Suprapubic skin (tissue), 4 donors: Measurements from ENCODE around the gene SLAIN2.

Experiments
- EP300 ChIP-seq: sonication (generic); formaldehyde crosslinking; IDR thresholded peaks from one replicate; pipeline ENCODE4 v1.6.1; 2017; ENCODE audit warnings: antibody characterized with exemption
- POLR2A ChIP-seq, 2 donors: fragments of 450-650 bp; IDR thresholded peaks; one replicate each; pipeline ENCODE4 v1.6.1; 2017; ENCODE audit warnings: antibody characterized with exemption in 2 of 2, mild to moderate bottlenecking in 2 of 2, moderate library complexity in 2 of 2
- POLR2AphosphoS5 ChIP-seq, 3 donors: sonication (generic); formaldehyde crosslinking; IDR thresholded peaks; one replicate each; pipeline ENCODE4 v1.6.1; 2017; ENCODE audit warnings: antibody characterized with exemption in 3 of 3
- TF ChIP-seq, protein P1 (sequence below), 2 donors: fragments of 200-600 bp in 1 of 2; fragments of 450-650 bp in 1 of 2; sonication (generic) in 1 of 2; IDR thresholded peaks; one replicate each; pipeline ENCODE4 v1.5.1; 2016 to 2019; ENCODE audit warnings: antibody characterized with exemption in 2 of 2, mild to moderate bottlenecking in 1 of 2, moderate library complexity in 1 of 2

DNA sequence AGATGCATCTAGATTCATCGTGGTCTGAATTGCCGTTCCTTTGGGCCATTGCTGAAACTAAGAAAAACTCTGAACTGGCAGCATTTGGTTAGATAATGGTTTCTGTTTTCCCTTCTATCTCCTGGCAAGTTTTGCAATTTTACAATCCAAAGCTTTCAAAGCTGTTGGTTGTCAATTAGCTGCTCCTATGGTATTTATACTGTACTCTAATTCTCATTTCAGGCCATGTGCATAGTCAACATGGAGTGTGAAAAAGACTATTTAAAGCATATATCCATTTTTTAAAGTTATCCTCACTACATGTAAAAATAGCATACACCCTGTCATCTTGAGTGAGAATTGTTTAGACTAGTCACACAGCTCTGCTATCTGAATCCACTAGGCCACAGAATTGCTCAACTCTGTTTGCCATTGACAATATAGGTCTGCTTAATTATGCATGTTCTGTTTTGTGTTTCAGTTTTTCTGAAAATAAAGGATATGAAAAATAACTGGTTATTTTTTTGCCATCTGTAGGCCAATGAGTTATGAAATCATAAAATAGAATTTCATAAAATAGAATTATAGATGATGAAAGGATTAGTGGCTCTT, 44.0 kb upstream of the SLAIN2 start:
- no peak for TF ChIP-seq POLR2A (IDR thresholded peaks at IDR 0.05)
- TF ChIP-seq, protein P1, sequence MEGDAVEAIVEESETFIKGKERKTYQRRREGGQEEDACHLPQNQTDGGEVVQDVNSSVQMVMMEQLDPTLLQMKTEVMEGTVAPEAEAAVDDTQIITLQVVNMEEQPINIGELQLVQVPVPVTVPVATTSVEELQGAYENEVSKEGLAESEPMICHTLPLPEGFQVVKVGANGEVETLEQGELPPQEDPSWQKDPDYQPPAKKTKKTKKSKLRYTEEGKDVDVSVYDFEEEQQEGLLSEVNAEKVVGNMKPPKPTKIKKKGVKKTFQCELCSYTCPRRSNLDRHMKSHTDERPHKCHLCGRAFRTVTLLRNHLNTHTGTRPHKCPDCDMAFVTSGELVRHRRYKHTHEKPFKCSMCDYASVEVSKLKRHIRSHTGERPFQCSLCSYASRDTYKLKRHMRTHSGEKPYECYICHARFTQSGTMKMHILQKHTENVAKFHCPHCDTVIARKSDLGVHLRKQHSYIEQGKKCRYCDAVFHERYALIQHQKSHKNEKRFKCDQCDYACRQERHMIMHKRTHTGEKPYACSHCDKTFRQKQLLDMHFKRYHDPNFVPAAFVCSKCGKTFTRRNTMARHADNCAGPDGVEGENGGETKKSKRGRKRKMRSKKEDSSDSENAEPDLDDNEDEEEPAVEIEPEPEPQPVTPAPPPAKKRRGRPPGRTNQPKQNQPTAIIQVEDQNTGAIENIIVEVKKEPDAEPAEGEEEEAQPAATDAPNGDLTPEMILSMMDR (IDR thresholded peaks at IDR 0.05): no peak
- TF ChIP-seq POLR2AphosphoS5 (IDR thresholded peaks at IDR 0.05): no peak
- no peak for TF ChIP-seq EP300
